Tibial nerve (tissue), 4 donors: ENCODE results near the gene P2RY11.

Source experiments
- CTCF ChIP-seq, 5 experiments: fragments of 200-600 bp in 3 of 5; fragments of 450-650 bp in 2 of 5; sonication (generic) in 3 of 5; IDR thresholded peaks; one replicate each; pipeline ENCODE4 v1.5.1; 2016 to 2019; ENCODE audit warnings: antibody characterized with exemption in 5 of 5, mild to moderate bottlenecking in 3 of 5, moderate library complexity in 2 of 5
- EP300 ChIP-seq, 2 donors: sonication (generic); formaldehyde crosslinking; IDR thresholded peaks; one replicate each; pipeline ENCODE4 v1.6.1; 2017; ENCODE audit warnings: antibody characterized with exemption in 2 of 2, mild to moderate bottlenecking in 1 of 2
- POLR2A ChIP-seq, 2 donors: fragments of 450-650 bp; IDR thresholded peaks; one replicate each; pipeline ENCODE4 v1.6.1; 2017; ENCODE audit warnings: antibody characterized with exemption in 2 of 2, mild to moderate bottlenecking in 2 of 2, moderate library complexity in 2 of 2

- TF ChIP-seq CTCF (IDR thresholded peaks at IDR 0.05) (no peak), EP300 (IDR thresholded peaks at IDR 0.05) (no peak), POLR2A (IDR thresholded peaks at IDR 0.05) (no peak)
Measured at GRCh38 chr19:10091370-10091687, 20.2 kb upstream of the P2RY11 start.
